ENCODE results near the gene TMEM167A.

GRCh38 chr5:83125560-83125959 lies 48.4 kb upstream of the TMEM167A start:
- TF ChIP-seq POLR2AphosphoS5 (IDR thresholded peaks at IDR 0.05), result no peak
- TF ChIP-seq, protein P1, sequence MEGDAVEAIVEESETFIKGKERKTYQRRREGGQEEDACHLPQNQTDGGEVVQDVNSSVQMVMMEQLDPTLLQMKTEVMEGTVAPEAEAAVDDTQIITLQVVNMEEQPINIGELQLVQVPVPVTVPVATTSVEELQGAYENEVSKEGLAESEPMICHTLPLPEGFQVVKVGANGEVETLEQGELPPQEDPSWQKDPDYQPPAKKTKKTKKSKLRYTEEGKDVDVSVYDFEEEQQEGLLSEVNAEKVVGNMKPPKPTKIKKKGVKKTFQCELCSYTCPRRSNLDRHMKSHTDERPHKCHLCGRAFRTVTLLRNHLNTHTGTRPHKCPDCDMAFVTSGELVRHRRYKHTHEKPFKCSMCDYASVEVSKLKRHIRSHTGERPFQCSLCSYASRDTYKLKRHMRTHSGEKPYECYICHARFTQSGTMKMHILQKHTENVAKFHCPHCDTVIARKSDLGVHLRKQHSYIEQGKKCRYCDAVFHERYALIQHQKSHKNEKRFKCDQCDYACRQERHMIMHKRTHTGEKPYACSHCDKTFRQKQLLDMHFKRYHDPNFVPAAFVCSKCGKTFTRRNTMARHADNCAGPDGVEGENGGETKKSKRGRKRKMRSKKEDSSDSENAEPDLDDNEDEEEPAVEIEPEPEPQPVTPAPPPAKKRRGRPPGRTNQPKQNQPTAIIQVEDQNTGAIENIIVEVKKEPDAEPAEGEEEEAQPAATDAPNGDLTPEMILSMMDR (IDR thresholded peaks at IDR 0.05 in 8 of 11, conservative IDR thresholded peaks at IDR 0.05 in 3 of 11), result no peak
- TF ChIP-seq POLR2A (IDR thresholded peaks at IDR 0.05), result no peak

Measured in spleen (tissue), 7 donors.